GM19467 (cell line): ENCODE results near the gene HMCN1.
"Not testable (repeated sequence)": the region's sequence is repeated elsewhere in the genome, so short reads cannot be mapped to it uniquely, and the experiment has no call there.

Experiments
- ATAC-seq: cut with Tn5 transposase; IDR thresholded peaks from one replicate; pipeline ENCODE4 v1.9.1; 2021; ENCODE audit warnings: mild to moderate bottlenecking, moderate library complexity; ENCODE audit not compliant: unreplicated experiment

Gene HMCN1

DNA sequence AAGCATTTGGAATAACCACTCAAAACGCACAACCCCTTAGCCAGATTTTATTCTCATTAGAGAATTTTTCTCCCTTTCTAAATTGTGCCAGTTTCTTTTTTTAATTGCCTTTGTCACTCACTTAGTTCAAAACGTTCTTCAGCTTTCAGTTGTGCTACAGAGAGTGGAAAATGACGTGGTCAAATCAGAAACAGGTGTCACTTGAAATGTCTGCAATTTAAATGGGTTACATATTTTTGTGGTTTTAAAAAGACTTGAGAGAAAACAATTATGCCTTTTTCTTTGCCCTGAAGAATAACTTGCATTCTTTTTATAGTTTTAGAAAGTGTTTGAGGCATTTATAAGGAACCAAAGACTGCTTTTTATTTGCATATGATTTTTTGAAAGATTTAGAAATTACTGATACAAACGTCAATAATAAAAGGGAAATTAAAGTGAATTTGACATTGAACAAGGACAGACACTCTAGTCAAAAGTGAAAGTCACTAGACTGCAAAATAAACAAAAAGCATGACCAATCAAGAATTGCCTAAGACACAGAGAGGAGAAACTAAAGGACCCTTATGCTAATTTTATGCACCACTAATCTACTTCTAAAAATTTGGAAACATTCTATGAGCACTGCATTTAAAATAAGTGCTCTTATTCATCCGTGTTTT lies 449.9 kb downstream of the HMCN1 start:
- ATAC-seq, result peak; percentile 66

DNA sequence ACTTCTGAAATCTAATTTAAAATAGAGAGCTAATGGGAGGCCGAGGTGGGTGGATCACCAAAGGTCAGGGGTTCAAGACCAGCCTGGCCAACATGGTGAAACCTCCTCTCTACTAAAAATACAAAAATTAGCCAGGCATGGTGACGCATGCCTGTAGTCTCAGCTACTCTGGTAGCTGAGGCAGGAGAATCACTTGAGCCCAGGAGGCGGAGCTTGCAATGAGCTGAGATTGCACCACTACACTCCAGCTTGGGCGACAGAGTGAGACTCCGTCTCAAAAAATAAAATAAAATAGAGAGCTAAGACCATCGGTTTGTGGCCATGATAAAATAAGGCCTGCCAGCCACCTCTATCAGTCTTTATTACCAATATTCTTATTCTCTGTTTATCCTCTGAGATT lies 452.1 kb downstream of the HMCN1 start:
- ATAC-seq, result not testable (repeated sequence)

DNA sequence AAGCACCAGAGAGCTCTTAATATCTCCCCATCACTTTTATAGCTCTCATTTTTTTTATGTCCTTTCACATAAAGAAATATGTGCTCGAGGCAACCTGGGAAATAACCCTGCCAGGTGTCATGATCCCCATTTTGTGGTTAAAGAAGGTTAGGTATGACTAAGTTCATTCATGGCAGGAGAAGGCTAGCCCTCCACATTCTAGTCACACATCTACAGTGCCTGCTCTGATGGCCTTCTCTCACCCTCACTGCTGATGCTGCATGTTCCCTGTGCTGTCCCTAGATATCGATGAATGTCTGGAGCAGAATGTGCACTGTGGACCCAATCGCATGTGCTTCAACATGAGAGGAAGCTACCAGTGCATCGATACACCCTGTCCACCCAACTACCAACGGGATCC lies 453.4 kb downstream of the HMCN1 start:
- ATAC-seq, result peak; percentile 48

- peak; percentile 24 for ATAC-seq
These were observed 453.9 kb downstream of the HMCN1 start for GRCh38 chr1:186188004-186188539.

DNA sequence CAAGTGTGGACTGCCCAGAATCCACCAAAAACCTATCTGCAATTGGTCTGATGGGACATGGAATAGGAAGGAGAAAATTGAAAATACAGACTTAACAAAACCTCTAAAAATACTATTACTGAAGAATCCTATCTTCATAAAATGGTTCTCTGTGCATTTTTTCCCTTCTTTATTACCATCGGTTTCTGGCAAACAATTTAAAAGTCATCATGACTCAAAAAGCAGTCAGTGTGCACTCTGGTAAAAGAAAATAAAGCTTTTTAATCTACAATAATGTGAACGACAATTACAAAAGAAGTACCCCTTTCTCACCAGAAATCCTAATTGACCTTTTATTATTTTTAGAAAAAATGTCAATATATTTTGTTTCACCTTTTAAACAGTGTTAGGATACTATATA lies 454.5 kb downstream of the HMCN1 start:
- ATAC-seq, result no peak

- no peak for ATAC-seq
These were observed 455.0 kb downstream of the HMCN1 start for GRCh38 chr1:186189156-186189555.

DNA sequence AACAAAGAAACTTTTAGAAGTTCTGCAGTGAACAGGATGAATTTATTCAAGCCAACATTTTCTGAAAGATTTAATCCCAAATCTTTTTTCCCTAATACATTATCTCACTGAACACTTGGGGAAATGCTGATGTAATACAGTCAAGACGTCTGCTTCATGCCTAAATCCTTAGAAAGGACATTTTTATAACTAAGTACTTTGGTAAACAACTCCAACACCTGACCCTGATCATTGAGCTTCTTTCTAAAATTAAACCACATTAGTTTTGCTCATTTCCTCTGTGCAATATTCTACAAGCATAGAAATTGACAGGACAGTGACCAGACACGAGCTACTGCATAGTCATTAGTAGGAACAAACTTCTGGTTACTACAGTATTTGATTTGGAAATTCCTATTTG lies 457.3 kb downstream of the HMCN1 start:
- ATAC-seq, result no peak

DNA sequence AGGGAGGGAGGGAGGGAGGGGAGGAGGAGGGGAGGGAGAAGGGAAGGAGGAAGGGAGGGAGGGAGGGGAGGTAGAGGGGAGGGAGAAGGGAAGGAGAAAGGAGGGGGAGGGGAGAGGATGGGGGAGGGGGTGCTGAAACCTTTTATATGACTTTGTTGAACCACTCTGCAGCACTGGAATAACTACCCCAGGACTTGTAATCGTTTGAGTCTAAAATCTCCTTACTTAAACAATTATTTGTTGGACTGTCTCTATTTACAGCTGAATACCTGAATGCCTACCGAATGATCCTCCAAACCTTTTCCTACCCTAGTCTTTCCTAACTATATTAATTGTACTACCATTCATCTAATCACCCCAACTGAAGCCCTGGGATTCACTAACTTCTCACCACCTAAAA lies 459.0 kb downstream of the HMCN1 start:
- no peak for ATAC-seq

GRCh38 chr1:186194107-186194756 lies 460.0 kb downstream of the HMCN1 start:
- ATAC-seq, result peak; percentile 93

- ATAC-seq, result no peak
These were observed 461.3 kb downstream of the HMCN1 start for GRCh38 chr1:186195377-186195931.

DNA sequence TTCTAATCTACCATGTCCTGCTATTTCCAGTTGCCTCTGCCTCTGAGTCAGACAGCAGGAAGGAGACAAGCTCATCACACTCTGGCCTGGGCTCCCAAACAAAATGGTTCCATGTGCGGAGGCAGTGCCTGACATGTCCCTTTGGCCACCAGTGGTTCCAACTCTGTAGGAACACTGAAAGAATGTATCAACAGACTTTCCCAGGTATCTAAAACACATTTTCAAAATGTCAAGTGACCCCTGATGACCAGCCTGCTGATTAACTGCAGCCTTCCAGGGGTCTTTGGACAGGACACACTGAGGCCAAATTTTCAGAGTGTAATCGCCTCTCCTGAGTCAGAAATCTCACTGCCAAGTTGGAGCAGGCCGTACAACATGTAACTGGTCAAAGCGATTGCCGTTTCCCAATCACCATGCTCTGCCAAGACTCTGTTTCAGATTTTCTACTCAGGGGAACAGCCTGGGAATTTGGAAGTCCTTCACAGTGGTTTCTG lies 468.1 kb downstream of the HMCN1 start:
- no peak for ATAC-seq

DNA sequence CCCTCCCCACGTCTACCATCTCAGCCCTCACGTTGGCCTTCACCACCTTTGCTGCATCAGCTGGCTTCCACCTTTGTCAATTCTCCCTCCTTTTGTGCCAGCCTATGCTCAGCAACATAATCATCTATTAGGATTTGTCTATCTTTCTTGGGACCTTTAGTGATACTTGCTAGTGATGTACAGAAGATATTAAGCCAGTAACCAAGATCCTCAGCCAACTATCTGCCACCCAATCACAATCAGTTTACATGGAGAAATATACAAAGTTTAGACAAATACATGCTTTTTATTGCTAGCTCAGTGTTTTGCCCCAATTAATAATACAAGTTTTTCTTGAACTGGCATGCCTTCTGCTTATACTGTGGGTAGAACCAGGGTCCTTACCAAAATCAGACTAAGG lies 468.6 kb downstream of the HMCN1 start:
- ATAC-seq, result no peak

DNA sequence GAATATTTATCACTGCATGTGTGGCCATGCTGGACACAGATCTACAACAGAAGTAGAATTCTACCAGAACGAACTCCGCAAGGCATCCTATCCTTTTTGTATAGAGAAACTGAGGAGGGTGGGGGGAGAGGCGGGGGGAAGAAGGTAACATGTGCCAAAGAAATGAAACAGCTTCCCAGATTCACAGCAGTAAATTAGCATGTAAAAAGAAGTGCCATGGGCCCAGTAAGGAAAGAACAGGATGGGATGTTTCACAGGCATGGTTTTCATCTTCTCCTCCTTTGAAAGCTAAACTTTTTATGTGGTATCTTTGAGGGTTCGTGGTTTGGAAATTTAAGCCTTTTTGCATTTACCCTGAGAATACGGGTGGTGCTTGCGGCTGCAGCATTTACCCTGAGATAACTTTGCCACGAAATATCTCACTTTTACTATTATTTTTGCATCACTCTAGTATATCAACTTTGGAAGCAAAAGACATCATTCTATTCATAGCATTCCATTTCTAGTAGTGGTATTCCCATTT lies 471.9 kb downstream of the HMCN1 start:
- no peak for ATAC-seq

- ATAC-seq, result no peak
These were observed 473.3 kb downstream of the HMCN1 start for GRCh38 chr1:186207391-186208085.

- no peak for ATAC-seq
These were observed 474.4 kb downstream of the HMCN1 start for GRCh38 chr1:186208405-186209129.

GRCh38 chr1:186210258-186210657 lies 476.1 kb downstream of the HMCN1 start:
- ATAC-seq, result no peak

- ATAC-seq, result not testable (repeated sequence)
These were observed 477.4 kb downstream of the HMCN1 start for GRCh38 chr1:186211583-186211982.

DNA sequence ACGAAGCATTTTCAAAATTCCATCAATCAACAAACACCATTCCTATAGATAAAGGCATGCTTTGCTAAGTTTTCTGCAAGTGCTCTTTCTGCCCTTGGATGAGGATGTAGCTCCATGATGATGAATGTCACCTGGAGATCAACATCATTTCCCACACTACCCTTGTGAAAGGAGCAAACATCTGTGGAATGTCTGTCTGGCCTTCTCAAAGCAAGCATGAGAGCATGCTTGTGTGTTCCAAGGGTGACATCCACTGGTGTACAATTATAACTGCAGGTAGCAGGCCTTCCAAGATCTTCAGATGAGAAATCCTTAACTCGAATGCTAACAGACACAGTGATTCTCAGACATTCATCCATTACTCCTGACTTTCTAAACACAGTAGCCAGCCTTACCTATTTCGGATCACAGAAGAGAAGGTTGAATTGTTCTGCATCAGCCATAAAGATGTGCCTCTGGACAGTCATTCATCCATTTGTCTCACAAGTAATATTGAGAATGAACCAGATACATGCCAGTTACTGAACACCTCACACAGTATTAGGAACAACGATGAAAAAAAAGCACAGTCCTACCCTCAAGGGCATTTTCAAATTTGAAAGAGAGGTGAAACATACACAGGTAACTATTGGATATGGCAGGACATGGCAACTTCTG lies 478.5 kb downstream of the HMCN1 start:
- peak; percentile 92 for ATAC-seq

DNA sequence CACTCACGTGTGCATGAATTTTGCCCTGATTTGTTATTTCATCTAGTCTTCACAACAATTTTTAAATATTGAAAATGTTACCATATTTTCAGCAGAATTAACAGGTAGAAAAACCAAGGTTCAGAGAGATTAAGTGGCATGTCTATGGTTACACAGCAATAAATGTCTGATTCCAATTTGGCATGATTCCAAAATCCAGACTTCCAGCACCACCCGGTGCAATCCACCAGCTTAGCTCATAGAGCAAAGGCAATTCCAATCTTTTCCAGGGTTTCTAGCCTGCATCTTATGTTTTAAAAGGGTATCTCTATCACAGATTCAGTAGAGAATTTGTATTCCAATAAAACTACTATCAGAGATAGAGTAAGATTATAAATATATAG lies 479.0 kb downstream of the HMCN1 start:
- ATAC-seq, result no peak

- no peak for ATAC-seq
These were observed 480.6 kb downstream of the HMCN1 start for GRCh38 chr1:186214791-186215190.
